GM19240 (cell line): ENCODE measurements around the gene CMTM8.

Source experiments
- DNase-seq: peaks from one replicate; pipeline ENCODE4 v3.0.0; 2011; ENCODE audit warnings: low spot score; ENCODE audit not compliant: insufficient read length

The CMTM8 gene

DNA sequence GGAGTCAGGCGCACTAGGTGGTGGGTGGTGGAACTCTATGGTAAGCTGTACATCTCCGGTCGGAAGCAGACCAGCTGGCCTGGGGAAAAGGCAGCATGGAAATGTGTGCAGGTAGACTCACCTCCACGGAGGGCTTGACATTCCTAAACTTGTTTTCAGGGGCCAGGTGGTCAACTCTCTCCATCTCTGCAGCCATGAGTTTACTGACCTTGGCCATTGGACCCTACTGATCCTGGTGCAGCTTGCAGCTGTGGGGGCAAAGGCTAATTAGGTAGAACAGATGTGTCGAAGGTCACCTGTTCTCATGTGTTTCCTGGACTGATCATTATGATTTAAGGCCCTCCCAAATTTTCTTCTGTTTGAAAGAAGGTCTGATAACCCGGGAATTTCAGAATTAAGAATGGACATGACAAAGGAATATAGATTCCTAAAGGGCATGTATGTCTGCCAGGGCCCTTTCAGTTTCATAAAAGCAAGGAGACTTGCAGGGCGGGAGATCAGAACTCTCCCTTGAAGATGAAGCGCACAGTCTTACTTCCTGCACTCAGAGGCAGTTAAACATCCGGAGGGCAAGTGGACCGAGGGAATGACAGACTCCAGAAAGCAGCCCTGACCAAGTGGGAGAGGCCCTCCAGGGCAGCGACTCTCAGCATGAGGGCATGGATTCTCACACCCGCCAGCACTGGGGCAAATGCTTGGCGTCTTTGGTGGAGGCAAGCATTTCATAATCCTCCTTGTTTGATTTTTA lies 97.1 kb downstream of the CMTM8 start:
- no peak for DNase-seq

DNA sequence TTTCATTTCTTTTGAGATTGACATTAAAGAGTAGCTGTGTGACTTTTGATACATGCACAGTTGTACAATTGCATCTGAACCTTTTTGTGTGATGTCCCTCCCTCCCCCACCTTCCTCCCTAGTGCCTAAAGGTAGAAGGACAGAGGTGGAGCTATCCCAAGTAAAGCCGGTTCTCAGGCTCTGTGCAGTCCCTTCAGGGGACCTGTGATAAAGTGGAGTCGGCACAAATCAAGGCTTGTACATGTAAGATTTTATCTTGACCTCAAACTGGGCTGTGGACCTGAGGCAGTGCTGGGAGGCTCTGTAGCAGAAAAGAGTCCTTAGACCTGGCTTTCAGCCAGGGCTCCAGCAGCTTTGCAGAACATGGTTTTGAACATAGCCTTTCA lies 97.6 kb downstream of the CMTM8 start:
- DNase-seq = no peak

DNA sequence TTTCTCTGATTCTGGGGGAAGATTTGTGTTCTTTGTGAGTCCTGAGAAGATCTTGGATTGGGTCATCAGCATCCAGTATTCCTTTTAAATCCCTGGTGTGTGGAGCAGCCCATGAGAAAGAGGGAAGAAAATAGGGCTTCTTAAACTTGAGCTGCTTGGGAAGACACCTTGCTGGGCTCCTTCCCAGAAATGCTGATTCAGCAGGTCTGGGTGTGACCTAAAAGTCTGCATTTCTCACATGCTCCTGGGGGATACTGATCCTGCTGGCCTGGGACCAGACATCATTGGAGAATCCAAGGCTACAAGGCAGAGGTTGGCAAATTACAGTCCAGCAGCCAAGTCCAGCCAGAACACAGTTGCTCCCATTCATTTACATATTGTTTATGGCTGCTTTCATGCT lies 99.0 kb downstream of the CMTM8 start:
- no peak for DNase-seq

DNA sequence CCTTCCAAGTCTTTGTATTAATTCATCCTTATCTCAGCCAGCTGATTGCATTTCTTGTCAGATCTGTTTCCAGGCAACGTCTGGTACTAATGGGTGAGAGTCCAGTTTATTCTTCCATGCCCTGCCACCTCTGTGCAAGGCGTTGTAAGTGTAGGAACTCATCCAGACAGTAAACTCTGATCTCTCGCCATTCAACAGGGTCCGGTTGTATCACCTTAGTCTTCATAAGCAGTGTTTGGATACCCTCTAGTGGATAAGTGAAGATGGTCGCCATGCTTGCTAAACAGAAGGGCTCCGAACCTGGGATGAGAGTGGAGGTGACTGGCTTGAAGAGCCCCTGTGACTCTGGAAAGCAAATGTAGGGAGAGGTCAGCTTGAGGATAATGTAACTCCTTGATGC lies 101.6 kb downstream of the CMTM8 start:
- DNase-seq = no peak

DNA sequence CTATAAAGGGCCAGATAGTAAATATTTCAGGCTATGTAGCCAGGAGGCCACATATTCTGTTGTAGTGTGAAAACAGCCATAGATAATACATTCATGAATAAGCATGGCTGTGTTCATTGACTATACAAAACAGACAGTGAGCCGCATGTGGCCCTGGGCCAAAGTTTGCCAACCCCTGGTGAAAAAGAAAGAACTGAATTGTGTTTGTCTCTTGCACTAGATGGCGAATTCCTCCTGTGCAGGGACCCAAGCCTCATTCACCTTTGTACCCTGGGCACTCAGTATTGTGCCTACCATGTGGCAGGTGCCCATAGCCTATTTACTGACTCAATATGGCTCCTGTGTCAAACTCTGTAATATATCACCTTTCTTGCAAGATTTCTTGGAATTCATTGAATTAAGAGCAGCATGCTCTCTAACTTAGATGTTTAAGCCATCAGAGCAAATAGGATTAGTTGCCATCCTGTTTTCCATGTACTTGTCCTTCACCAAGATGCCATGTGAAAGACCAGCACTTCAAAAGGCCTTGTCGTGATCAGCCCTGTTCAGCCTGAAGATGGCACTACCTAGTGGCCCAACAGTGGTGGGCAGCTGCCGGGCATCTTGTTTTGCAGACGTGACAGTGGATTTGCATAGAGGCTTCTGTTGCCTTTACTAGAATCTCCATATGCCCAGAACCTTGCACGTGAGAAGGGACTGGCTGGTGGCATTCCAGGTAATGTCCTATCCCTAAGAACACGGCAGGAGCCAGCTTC lies 102.3 kb downstream of the CMTM8 start:
- DNase-seq = no peak

DNA sequence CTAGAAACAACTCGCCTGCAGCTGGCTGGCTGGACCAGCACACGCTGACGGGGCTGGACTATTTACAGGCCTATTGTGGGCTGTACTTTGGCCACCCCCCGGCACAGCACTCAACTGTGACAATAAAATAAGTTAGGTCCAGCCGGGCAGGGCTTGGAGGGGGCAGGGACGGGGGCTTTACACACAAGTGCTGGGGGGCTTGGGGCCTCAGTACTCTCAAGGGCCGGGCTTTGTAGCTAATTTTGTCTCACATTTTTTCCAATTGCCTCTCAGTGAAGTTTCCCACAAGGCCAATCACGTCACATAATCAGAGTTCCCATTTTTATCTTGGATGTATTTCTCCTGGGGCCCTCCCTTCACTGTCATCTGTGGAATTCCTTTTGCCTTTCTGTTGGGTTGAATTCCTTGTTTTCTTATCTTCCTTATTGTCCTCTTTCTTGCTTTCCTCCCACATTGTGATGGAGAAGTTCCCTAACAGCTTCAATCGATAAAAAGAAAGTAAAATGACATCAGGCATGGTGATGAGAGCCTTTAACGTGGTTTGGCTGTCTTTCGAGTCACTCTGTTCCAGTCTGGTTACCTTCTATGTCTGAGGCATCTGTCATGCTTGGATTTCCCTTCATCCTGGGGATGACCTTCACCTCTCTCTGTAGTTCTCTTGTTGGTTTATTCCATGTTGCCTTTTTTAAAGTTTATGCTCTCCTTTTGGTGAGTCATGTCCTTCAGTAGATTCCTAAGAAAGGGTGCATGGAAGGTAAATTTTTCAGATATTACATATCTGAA lies 109.1 kb downstream of the CMTM8 start:
- no peak for DNase-seq

DNA sequence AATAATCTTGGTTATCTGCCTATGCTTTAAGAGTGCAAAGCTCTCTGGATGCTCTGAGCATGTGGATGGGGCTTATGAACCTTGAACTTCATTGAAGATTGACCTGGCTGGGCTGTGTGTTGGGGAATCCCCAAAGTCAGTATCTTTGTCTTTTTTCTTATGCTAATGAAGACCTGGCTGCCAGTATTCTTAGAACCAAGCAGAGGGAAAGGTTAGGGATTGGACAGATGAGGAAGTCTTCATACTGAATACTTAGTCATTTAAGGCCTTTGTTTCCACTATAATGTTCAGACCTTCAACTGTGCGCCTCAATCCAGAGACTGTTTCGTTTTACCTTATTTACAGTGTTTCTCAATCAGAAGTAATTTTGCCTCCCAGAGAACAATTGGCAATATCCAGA lies 110.7 kb downstream of the CMTM8 start:
- DNase-seq = no peak

DNA sequence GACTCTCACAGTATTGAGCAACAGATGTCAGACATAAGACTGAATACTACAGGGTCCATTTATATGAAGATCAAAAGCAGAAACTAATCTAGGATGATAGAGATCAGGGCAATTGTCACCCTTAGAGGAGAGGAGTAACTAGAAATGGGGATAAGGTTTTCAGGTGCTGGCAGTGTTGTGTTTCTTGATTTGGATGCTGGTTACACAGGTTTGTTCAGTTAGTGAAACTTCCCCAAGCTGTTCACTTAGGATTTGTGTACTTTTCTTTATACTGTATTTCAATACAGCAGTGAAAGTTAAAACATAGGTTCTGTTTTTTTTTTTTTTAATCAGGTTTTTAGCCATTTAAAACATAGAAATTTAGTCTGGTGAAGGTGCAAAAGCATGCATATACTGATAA lies 114.1 kb downstream of the CMTM8 start:
- DNase-seq = no peak

DNA sequence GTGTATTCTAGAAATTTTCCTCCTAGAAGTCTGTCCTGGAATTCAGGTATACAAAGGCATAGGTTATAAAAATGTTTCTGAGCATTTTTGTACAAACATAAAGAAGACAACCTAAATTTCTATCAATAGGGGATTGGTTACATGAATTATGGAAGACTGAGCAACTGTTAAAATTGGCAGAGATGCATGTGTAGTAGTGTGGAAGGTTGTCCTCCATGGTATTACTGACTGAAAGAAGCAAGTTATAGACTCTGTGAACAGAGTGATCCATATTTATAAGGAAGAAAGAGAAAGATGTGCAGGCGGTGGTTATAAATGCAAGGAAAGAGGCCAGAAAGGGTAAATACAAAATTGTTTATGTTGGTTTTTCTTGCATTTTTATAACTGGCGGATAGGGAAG lies 114.9 kb downstream of the CMTM8 start:
- no peak for DNase-seq

DNA sequence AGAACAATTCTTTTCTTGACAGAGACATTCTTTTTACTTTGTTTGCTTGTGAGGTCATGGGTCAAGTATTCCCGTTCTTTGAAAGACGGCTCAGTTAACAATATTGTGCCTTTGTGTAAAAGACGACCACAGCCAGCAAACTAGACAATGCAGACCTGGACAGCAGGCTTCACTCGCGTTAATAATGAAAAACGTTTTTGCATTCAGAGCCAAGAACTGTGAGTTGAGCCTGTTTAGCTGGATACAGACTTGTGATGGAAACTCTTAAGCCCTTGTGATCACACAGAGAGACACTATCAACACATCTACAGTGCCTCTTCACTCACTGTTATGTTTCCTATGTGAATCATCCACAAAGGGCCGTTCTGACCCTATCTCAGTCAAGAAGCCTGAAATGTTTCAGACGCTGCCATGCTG lies 115.9 kb downstream of the CMTM8 start:
- no peak for DNase-seq

DNA sequence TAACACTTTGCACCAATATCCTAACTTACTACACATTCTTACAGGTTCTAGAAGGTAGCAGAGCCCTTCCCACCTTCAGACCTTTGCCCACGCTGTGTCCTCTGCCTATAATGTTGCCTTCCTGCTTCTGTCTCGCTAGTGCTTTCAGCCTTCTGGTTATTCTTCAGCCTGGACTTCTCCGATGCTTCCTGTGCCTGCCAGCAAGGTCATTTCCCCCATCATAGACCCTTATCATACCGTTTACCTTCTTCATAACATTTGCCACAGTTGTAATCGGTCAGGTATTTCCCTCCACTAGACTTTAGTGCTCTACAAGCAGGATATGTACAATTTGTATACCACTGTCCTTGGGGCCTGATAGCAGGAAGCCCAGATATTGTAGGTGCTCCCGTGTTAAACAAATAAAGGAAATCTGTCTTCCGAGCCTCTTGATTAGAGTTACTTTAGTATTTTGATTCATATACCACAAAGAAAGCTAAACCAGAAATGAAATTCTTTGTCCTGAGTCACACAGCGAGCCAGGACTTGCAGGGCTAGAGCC lies 117.3 kb downstream of the CMTM8 start:
- DNase-seq = no peak

DNA sequence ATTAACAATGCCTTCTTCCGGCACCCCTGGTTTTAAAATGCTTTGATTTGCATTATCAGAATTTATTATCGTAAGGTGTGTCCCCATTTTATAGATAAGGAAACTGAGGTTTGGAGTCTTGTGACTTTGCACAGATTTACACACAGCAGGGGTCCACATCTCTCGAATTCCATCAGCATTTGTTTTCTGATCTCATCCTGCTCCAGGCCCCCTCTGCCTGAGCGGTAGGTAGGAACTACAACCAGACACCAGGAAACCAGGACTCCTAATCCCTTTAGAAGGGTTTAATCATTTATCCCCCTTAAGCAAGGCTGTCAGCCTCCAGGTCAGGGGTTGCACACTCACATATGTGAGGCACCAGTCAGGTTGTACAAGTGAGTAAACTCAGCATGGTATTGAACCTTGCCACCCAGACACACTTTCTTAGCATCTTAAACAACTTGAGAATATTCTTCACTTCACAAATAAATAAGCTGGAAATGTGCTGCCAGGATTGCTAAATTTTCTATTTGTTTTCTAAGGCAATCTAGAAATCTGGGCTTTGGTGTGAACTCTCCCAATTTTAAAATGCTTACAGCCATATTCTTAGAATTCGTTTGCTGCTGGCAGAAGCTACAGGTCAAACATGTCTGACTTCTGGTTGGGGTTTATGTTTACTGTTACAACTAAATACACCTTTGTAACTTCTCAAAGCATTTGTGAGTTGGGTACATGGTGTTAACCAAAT lies 121.4 kb downstream of the CMTM8 start:
- no peak for DNase-seq

DNA sequence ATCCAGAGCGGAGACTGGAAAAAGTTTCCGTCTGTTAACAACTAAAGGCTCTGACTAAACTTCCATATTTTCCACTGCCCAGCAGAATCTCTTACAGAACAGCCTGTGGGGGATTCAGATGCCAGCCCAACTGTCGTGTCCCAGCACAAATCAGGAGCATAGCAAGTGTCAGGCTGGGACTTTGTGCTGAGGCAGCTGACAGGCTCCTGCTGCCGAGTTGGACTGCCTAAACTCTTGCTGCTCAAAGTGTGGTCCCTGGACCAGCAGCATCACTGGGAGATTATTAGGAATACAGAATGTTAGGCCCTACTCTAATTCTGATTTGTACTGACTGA lies 122.0 kb downstream of the CMTM8 start:
- DNase-seq = no peak

DNA sequence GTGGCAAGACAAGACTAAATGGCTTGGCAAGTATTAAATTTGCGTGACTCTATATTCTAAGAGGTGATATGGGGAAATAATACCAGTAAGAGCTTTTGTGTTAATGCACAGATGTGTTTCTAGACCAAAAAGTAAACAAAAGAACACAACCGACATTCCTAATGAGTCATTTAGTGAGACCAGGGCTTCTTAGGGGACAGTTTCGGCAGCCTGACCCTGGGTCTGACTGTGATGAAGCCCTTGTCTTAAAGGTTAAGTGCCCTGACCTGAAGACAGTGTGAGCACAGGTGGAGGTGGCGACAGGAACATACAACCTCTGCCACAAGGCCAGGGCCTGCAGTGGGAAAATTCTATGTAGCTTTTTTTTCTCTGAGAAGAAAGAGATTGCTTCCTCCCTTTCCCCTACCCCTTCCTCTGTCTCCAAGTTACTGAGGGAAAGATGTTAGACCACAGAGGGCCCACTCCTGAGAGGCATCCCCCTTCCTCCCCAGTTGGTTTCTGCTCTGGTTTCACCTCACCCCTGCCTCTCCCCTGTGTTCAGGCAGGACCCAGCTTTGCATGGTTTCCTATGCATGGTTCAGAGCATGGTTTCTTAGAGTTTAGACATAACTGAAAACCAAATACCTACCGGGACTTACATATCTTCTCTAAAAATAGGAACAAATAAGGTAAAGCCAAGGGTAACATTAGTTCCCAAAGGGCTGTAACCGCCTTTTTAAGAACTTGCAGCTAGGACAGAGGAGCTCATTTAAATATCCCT lies 128.3 kb downstream of the CMTM8 start:
- no peak for DNase-seq

DNA sequence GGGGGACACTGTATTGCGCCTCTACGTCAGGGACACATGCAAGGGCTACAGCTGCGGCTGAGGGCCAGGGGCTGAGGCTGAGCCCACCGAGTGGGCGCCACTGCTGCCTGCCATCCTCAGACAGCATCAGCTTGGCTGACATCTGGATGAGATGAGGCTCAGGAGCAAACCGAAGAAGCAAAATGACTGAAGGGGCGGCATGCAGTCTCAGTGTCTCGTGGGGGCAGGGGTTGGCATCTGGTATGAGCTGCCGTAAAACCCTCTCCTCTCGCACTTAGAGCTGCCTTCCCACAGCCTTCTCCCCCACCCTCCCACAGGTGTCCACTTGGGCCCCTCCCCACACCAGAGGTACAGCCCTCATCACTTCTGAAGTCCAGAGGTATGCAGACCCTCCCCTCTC lies 129.0 kb downstream of the CMTM8 start:
- DNase-seq = no peak

DNA sequence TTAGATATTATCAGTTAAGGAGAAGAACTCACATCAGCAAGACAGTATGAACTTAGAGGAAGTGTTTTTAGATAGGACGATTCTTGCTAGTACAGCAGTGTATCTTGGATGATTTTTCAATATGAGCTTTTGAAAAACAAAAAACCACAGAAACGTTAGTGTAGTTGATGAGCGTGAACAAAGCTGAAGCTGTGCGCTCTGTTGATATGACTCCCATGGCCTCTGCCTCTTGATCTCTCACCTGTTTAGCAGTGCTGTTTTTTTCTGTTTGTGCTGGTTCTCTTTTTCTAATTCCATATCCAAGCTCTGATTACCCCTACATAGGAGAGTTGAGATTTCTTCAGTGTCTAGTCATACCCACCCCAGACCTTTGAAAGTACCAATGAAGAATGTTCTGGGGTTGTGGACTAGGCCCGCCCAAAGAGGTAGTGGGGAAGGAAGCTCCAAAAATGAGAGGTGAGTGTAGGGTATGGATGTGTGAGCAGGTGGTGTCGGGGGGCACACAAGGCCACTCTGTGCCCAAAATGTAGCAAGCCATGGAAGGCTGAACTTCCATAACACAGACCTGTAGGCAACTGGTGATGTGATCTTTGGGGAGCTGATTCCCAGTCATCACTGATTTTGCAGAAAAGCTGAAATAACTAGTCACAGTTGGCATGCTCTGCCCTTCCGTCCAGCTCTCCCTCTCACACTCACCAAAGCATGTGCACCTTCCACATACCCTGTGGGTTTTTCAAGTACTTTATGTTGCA lies 133.2 kb downstream of the CMTM8 start:
- DNase-seq = no peak

DNA sequence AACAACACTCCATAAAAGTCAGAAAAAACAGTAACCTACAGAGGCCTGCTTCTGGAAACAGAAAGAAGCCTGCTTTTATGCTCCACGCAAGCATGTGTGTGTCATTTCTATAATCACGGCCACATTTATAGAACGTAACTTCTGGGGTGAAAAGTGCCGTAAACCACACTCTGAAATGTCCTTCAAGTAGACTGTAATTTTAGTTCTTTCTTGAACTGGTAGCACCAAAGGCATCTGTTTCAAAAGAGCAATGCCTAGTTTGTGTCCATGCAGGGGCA lies 133.7 kb downstream of the CMTM8 start:
- no peak for DNase-seq

DNA sequence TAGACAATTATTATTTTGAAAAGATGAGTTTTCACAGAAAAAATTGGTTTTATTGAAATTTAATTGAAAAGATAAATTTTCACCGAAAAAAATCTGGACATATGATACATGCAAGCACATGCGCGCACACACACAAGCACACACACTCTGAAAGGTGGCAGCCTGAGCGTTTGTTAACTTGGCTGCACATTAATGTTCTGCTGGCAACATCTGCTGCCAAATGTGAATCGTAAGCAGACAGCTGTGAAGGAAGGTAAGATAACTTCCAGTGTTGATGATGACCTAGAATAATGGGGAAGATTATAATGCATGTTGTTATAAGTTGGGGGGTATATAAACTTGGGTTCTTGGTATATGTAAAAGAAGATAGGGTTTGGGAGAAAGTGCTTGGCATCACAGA lies 134.8 kb downstream of the CMTM8 start:
- DNase-seq = no peak

DNA sequence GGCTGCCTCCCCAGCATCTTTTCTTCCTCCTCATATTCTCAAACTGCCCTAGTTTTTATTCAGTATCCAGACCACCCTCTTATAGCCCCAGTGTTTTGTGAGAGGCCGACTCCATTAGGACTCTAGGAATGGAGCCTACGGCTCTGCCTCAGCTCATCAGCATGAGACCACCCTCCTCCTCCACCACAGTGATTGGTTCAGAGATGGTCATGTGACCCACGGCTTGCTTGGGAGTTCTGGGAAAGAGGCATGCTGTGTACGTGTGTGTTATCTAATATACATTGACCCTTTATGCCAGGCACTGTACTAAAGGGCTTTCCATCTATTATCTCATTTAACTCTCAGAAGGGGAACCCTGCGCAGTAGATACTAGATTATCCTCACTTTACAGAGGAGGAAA lies 135.4 kb downstream of the CMTM8 start:
- DNase-seq = no peak
